Loucy (cell line): ENCODE results near the gene MEIOSIN.

Experiments used
- EZH2phosphoT487 ChIP-seq: fragments of 200-600 bp; IDR thresholded peaks from 2 replicates; pipeline ENCODE4 v1.6.1; 2018; ENCODE audit warnings: antibody characterized with exemption, mild to moderate bottlenecking, moderate library complexity, borderline replicate concordance
- TF ChIP-seq, protein P1 (sequence below): fragments of 200-600 bp; sonication (generic); conservative IDR thresholded peaks from 2 replicates; pipeline ENCODE4 v1.5.1; 2014; ENCODE audit warnings: mild to moderate bottlenecking, antibody characterized with exemption, low read length

GRCh38 chr19:45782162-45782691 is 49.0 kb downstream of the MEIOSIN start, which contains the start of gene DMPK:
- TF ChIP-seq, protein P1, sequence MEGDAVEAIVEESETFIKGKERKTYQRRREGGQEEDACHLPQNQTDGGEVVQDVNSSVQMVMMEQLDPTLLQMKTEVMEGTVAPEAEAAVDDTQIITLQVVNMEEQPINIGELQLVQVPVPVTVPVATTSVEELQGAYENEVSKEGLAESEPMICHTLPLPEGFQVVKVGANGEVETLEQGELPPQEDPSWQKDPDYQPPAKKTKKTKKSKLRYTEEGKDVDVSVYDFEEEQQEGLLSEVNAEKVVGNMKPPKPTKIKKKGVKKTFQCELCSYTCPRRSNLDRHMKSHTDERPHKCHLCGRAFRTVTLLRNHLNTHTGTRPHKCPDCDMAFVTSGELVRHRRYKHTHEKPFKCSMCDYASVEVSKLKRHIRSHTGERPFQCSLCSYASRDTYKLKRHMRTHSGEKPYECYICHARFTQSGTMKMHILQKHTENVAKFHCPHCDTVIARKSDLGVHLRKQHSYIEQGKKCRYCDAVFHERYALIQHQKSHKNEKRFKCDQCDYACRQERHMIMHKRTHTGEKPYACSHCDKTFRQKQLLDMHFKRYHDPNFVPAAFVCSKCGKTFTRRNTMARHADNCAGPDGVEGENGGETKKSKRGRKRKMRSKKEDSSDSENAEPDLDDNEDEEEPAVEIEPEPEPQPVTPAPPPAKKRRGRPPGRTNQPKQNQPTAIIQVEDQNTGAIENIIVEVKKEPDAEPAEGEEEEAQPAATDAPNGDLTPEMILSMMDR, result no peak
- no peak for TF ChIP-seq EZH2phosphoT487
